HG03097 (cell line): ENCODE measurements around the gene DHRS13.
"Not testable (repeated sequence)": the region's sequence is repeated elsewhere in the genome, so short reads cannot be mapped to it uniquely, and the experiment has no call there.

Experiments used
- ATAC-seq: cut with Tn5 transposase; IDR thresholded peaks from one replicate; pipeline ENCODE4 v1.9.1; 2021; ENCODE audit not compliant: unreplicated experiment, low FRiP score

Gene DHRS13

GRCh38 chr17:28864991-28865849, 37.7 kb downstream of the DHRS13 start:
- ATAC-seq, result no peak

GRCh38 chr17:28863953-28864352, 38.9 kb downstream of the DHRS13 start:
- ATAC-seq, result no peak

GRCh38 chr17:28862561-28862960, 40.3 kb downstream of the DHRS13 start:
- ATAC-seq, result no peak

GRCh38 chr17:28861393-28862203, 41.3 kb downstream of the DHRS13 start:
- no peak for ATAC-seq

- ATAC-seq, result no peak
These were observed 42.5 kb downstream of the DHRS13 start for GRCh38 chr17:28860363-28860808.

- ATAC-seq, result no peak
These were observed 44.0 kb downstream of the DHRS13 start for GRCh38 chr17:28858801-28859355.

- no peak for ATAC-seq
These were observed 44.7 kb downstream of the DHRS13 start for GRCh38 chr17:28857905-28858800.

- ATAC-seq, result no peak
These were observed 46.8 kb downstream of the DHRS13 start for GRCh38 chr17:28856028-28856574.

GRCh38 chr17:28855336-28855679, 47.6 kb downstream of the DHRS13 start:
- ATAC-seq, result no peak

GRCh38 chr17:28854457-28855335, 48.2 kb downstream of the DHRS13 start, which contains the start of gene ERAL1:
ERAL1 (plus strand) TSS chr17:28855016; CDS start chr17:28855035, 19 bp downstream.
- ATAC-seq, result peak; percentile 94

GRCh38 chr17:28853295-28853694, 49.6 kb downstream of the DHRS13 start:
- ATAC-seq, result no peak

- no peak for ATAC-seq
These were observed 53.6 kb downstream of the DHRS13 start for GRCh38 chr17:28849281-28849680.

GRCh38 chr17:28848667-28849066, 54.2 kb downstream of the DHRS13 start:
- not testable (repeated sequence) for ATAC-seq
